Fibroblast of mammary gland (primary cell): ENCODE measurements around the gene EIF3A.
"Not testable (repeated sequence)": the region's sequence is repeated elsewhere in the genome, so short reads cannot be mapped to it uniquely, and the experiment has no call there.

ENCODE experiments used
- DNase-seq: peaks from one replicate; pipeline ENCODE4 v3.0.0-alpha.2; 2010; ENCODE audit warnings: low read depth
- H3K4me3 ChIP-seq: 2 replicates; pipeline ENCODE4 v1.5.1; 2011; ENCODE audit warnings: low read depth, mild to moderate bottlenecking, low read length, moderate library complexity; ENCODE audit not compliant: control insufficient read depth
- CTCF ChIP-seq: conservative IDR thresholded peaks from 2 replicates; pipeline ENCODE4 v1.5.1; 2011; ENCODE audit warnings: low read depth, low read length, inconsistent platforms; ENCODE audit not compliant: control insufficient read depth, insufficient read depth

EIF3A gene

GRCh38 chr10:119118231-119118630 lies 37.6 kb upstream of the EIF3A start:
- no peak for DNase-seq
- no peak overlapping the region for H3K4me3 ChIP-seq
- TF ChIP-seq CTCF, result no peak

GRCh38 chr10:119116326-119116951 lies 35.8 kb upstream of the EIF3A start:
- H3K4me3 ChIP-seq, result no peak overlapping the region
- no peak for DNase-seq
- no peak for TF ChIP-seq CTCF

GRCh38 chr10:119115926-119116325 lies 35.3 kb upstream of the EIF3A start:
- TF ChIP-seq CTCF, result no peak
- DNase-seq, result peak; percentile 50
- no peak overlapping the region for H3K4me3 ChIP-seq

GRCh38 chr10:119113751-119114732 lies 33.4 kb upstream of the EIF3A start:
- TF ChIP-seq CTCF, result no peak
- no peak overlapping the region for H3K4me3 ChIP-seq
- DNase-seq, result peak; percentile 90

GRCh38 chr10:119112056-119112455 lies 31.4 kb upstream of the EIF3A start:
- peak; percentile 58 for DNase-seq

GRCh38 chr10:119107771-119108170 lies 27.2 kb upstream of the EIF3A start:
- DNase-seq, H3K4me3 ChIP-seq: not testable (repeated sequence)

More at GRCh38 chr10:119112056-119112455, 31.4 kb upstream of the EIF3A start:
- TF ChIP-seq CTCF, result no peak
- H3K4me3 ChIP-seq, result no peak overlapping the region

- not testable (repeated sequence) for H3K4me3 ChIP-seq, DNase-seq
Measured at GRCh38 chr10:119107106-119107505, 26.5 kb upstream of the EIF3A start.

GRCh38 chr10:119105899-119106298 lies 25.3 kb upstream of the EIF3A start:
- not testable (repeated sequence) for H3K4me3 ChIP-seq, DNase-seq
